Gastroesophageal sphincter (tissue), 4 donors: ENCODE measurements around the gene NEK6. TPM values are rescaled to one million over a fixed set of nuclear protein-coding genes. Genes with fewer than 3 reads are reported as not detected.

ENCODE experiments used
- ATAC-seq: fragments of 150-250 bp; one replicate; pipeline ENCODE4 v1.9.1; 2016; ENCODE audit warnings: mild to moderate bottlenecking, moderate library complexity
- H3K27ac ChIP-seq, 4 donors: fragments of 200-600 bp; sonication (generic) in 3 of 4; 1 replicate in 3 of 4; 2 replicates in 1 of 4; pipeline ENCODE4 v1.5.1; 2016 to 2019
- H3K27me3 ChIP-seq: fragments of 200-600 bp; sonication (generic); one replicate; pipeline ENCODE4 v1.5.1; 2019
- H3K36me3 ChIP-seq, 2 donors: fragments of 200-600 bp; sonication (generic); one replicate each; pipeline ENCODE4 v1.5.1; 2019; ENCODE audit warnings: control low read depth in 1 of 2
- H3K4me1 ChIP-seq, 3 donors: fragments of 200-600 bp; sonication (generic); 1 replicate in 2 of 3; 2 replicates in 1 of 3; pipeline ENCODE4 v1.5.1; 2016 to 2019; ENCODE audit warnings: control low read depth in 2 of 3
- H3K4me3 ChIP-seq, 2 donors: fragments of 200-600 bp; sonication (generic); one replicate each; pipeline ENCODE4 v1.5.1; 2019; ENCODE audit warnings: mild to moderate bottlenecking in 1 of 2, moderate library complexity in 1 of 2
- H3K9me3 ChIP-seq, 3 donors: fragments of 200-600 bp; sonication (generic); one replicate each; pipeline ENCODE4 v1.5.1; 2017 to 2019; ENCODE audit warnings: control low read depth in 2 of 3
- CTCF ChIP-seq, 4 experiments: fragments of 200-600 bp in 2 of 4; fragments of 450-650 bp in 2 of 4; sonication (generic) in 1 of 4; IDR thresholded peaks; one replicate each; pipeline ENCODE4 v1.5.1; 2017 to 2019; ENCODE audit warnings: antibody characterized with exemption in 4 of 4, mild to moderate bottlenecking in 2 of 4, moderate library complexity in 2 of 4
- EP300 ChIP-seq: sonication (generic); formaldehyde crosslinking; IDR thresholded peaks from one replicate; pipeline ENCODE4 v1.6.1; 2017; ENCODE audit warnings: antibody characterized with exemption, mild to moderate bottlenecking
- POLR2A ChIP-seq, 2 donors: fragments of 450-650 bp; IDR thresholded peaks; one replicate each; pipeline ENCODE4 v1.6.1; 2017; ENCODE audit warnings: antibody characterized with exemption in 2 of 2, mild to moderate bottlenecking in 2 of 2, moderate library complexity in 1 of 2
- POLR2AphosphoS5 ChIP-seq: sonication (generic); formaldehyde crosslinking; IDR thresholded peaks from one replicate; pipeline ENCODE4 v1.6.1; 2017; ENCODE audit warnings: antibody characterized with exemption
- whole genome bisulfite sequencing, 2 donors: methylation state at CpG; one replicate each; pipeline ENCODE4 v1.1.5; 2018; ENCODE audit warnings: low coverage in 1 of 2; 5-methylcytosine and 5-hydroxymethylcytosine counted together
- total RNA-seq, 4 donors: library from RNA; depleted of rRNA; stranded (reverse); fragments of >200 nt; gene quantifications; one replicate each; pipeline ENCODE4 v1.1.0, GENCODE V29; 2016

The NEK6 gene
- total RNA-seq, 4 donors from 2014 or later = 13.2 to 31.7 (median 19.3) TPM

GRCh38 chr9:124303762-124304161 lies 46.0 kb downstream of the NEK6 start:
- no peaks in the 10 kb centered on the region for H3K9me3 ChIP-seq
- H3K4me1 ChIP-seq = peaks cover 0 to 38% (median 0%) of the 10 kb centered on the region in 3 donors
- ATAC-seq = no peak
- TF ChIP-seq EP300 = no peak
- no peak for TF ChIP-seq CTCF (IDR thresholded peaks at IDR 0.05)
- TF ChIP-seq POLR2AphosphoS5 = no peak
- TF ChIP-seq POLR2A (IDR thresholded peaks at IDR 0.05) = no peak
- H3K36me3 ChIP-seq = peaks cover 0 to 44% of the 10 kb centered on the region in 2 donors
- H3K4me3 ChIP-seq = no peak overlapping the region
- no peaks in the 10 kb centered on the region for H3K27me3 ChIP-seq
- H3K27ac ChIP-seq = no peak overlapping the region
- 67% methylated on average over 1 of the region's 14 CpGs; no CpG with 5 or more reads in 1 of the 2 donors for WGBS, 2 donors

- 80 to 93% methylated on average over 1 to 2 of the region's 8 CpGs for WGBS, 2 donors
- Histone ChIP-seq H3K27me3 (no peaks in the 10 kb centered on the region), H3K36me3 (peaks cover 0 to 47% of the 10 kb centered on the region in 2 donors), H3K4me1 (peaks cover 0 to 38% (median 0%) of the 10 kb centered on the region in 3 donors), H3K9me3 (no peaks in the 10 kb centered on the region), H3K4me3 (no peak overlapping the region), H3K27ac (no peak overlapping the region)
- no peak for ATAC-seq
- no peak for TF ChIP-seq CTCF (IDR thresholded peaks at IDR 0.05)
- TF ChIP-seq EP300 = no peak
- no peak for TF ChIP-seq POLR2A (IDR thresholded peaks at IDR 0.05)
- no peak for TF ChIP-seq POLR2AphosphoS5
These were observed 46.5 kb downstream of the NEK6 start for GRCh38 chr9:124304285-124304684.

- Histone ChIP-seq H3K27me3 (no peaks in the 10 kb centered on the region), H3K27ac (peak overlapping the region in 2 of 4 donors; percentile 31 to 41), H3K4me1 (peaks cover 0 to 32% (median 0%) of the 10 kb centered on the region in 3 donors), H3K9me3 (no peaks in the 10 kb centered on the region), H3K36me3 (peaks cover 0 to 49% of the 10 kb centered on the region in 2 donors), H3K4me3 (no peak overlapping the region)
- no peak for TF ChIP-seq POLR2A (IDR thresholded peaks at IDR 0.05)
- TF ChIP-seq POLR2AphosphoS5 = peak; percentile 49
- WGBS, 2 donors = 73 to 95% methylated on average over 5 to 7 of the region's 13 CpGs
- ATAC-seq = no peak
These were observed 48.5 kb downstream of the NEK6 start for GRCh38 chr9:124306098-124306735.

- ATAC-seq = no peak
- H3K9me3 ChIP-seq = no peaks in the 10 kb centered on the region
- TF ChIP-seq CTCF (IDR thresholded peaks at IDR 0.05) = no peak
- no peak for TF ChIP-seq POLR2AphosphoS5
- TF ChIP-seq POLR2A (IDR thresholded peaks at IDR 0.05) = no peak
- no peak for TF ChIP-seq EP300
- H3K4me1 ChIP-seq = peaks cover 0 to 30% (median 0%) of the 10 kb centered on the region in 3 donors
- WGBS, 2 donors = 64 to 100% methylated on average over 1 to 3 of the region's 24 CpGs
- H3K27ac ChIP-seq = peak overlapping the region in 2 of 4 donors; percentile 41 to 62
- H3K4me3 ChIP-seq = no peak overlapping the region
- H3K27me3 ChIP-seq = no peaks in the 10 kb centered on the region
- peaks cover 0 to 47% of the 10 kb centered on the region in 2 donors for H3K36me3 ChIP-seq
These were observed 49.8 kb downstream of the NEK6 start for GRCh38 chr9:124307379-124308030.

- Histone ChIP-seq H3K27ac (peak overlapping the region in 2 of 4 donors; percentile 62 to 67), H3K4me1 (peaks cover 0 to 30% (median 0%) of the 10 kb centered on the region in 3 donors), H3K27me3 (no peaks in the 10 kb centered on the region), H3K9me3 (no peaks in the 10 kb centered on the region), H3K36me3 (peaks cover 0 to 47% of the 10 kb centered on the region in 2 donors), H3K4me3 (no peak overlapping the region)
- 95% methylated on average over 4 of the region's 21 CpGs; no CpG with 5 or more reads in 1 of the 2 donors for WGBS, 2 donors
- ATAC-seq = no peak
- TF ChIP-seq EP300 (no peak), CTCF (IDR thresholded peaks at IDR 0.05) (no peak), POLR2AphosphoS5 (no peak), POLR2A (IDR thresholded peaks at IDR 0.05) (no peak)
These were observed 51.1 kb downstream of the NEK6 start for GRCh38 chr9:124308606-124309491.
